ENCODE results near the gene PRKCB.

PRKCB gene

DNA sequence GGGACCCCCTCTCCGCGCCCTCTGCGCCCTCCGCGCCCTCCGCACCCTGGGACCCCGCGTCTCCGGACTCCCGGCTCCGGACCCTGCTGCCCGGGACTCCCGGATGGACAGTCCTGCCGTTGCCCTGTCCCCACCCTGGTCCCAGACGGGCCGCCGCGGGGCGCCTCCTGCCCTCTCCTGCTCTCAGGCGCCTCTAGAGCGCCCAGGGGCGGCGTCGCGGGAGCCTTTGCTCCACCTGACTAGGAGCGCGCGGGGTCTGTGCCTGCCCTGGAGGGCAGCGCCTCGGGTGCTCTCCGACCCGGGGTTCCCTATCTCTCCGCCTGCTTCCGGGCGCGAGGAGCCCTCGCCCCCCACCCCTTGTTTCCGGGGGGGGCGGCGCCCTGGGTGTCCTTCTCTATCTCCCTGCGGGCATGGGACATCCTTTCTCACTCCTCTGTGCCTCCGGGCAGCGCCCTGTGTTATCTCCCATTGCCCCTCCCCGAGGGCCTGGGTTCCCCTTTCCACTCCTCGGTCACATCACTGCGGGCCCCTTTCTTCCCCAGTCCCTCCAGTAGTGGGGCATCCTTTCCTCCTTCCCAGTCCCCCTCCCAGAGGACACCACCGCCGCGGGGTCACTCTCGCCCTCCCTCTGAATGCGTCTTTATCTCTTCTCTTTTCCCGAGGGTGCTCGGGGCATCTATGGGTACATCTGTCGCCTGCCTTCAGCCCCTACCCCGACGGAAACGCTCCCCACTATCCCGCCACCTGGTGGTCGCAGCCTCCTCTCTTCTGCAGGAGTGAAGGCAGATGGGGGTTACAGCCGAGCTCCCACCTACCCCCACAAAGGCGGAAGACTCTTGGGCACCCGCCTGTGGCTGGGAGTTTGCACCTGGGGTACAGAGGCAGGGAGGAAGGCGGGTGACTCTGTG is 875 bp downstream of the PRKCB start:
- DNase-seq = no peak

DNA sequence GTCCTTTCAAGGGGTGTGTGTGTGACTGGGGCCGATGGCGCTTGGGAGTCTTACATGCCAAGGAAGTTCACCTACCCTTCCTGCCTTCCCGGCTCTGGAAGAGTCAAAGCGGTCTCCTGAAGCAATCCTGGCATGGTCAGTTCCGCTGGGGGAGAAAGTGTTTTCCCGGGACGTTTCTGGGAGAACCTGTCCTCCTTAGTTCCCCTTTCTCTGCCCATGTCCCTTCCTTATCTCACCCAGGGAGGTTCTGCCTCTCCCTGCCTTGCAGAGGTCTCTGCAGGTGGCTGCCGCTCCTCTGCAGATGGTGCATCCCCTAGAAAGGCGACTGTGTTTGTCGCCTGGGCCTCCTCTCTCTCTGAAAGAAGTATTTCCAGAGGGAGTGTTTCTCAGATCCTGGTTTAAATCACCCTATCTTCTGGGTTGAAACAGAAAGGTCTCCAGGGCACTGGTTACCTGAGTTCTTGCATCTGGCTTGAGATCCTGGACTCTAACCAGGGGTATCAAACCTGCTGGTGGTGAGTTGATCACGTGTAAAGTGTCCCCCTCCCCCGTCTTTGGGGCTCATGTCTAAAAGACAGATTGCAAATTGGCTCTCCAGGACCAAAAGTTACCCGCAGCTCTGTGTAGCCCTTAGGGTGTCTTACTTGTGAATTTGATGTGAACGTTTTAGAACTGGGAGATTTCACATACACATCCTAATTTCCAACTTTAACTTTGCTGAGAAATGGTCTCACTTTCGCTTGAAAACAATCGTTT is 1.9 kb downstream of the PRKCB start:
- DNase-seq = no peak

DNA sequence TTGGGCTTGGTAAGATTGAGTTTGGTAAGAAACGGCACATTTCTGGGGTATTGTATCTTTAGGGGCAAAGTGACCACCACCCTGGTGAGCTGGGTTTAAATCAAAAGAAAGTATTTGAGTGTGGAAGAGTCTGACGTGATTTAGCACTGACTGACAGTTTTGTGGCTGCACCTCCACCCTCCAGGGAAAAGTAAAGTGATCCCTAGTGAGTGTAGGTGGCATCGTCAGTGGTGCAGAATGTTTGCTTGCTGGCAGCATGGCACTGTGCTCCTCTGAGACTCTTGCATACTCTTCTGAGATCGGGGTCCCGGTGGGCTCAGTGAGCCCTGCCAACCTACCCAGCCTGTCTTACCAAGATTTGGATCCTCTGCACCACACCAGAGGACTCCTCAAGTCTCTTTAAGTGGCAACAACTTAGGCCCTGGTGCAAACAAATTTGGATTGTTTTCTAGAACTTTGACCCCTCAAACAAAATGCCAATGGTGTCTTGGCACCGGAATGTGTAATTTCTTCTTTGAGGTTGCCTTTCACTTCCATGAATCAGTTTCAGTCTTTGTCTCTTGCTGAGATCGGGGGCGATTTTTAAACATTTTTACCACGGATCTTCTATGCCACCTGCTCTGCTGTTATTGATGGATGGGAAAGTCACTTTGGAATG is 2.8 kb downstream of the PRKCB start:
- no peak for DNase-seq

DNA sequence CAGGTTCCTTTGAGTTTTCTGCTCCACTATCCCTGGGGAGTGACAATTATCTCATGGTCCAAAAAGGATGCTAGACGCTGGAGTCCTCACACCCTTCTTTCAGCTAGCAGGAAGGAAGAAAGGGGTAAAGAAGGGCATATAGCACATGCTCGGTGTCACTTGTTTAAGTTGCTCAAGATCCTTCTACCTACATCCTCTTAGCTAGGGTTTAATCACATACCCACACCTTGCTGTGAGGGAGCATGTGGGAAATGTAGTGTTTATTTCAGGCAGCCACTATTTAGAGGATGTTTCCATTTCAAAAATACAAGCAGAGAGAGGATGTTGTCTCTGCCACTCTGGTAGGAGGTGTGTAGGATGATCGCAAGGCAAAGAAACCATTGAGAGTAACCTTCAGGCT is 4.5 kb downstream of the PRKCB start:
- no peak for DNase-seq

DNA sequence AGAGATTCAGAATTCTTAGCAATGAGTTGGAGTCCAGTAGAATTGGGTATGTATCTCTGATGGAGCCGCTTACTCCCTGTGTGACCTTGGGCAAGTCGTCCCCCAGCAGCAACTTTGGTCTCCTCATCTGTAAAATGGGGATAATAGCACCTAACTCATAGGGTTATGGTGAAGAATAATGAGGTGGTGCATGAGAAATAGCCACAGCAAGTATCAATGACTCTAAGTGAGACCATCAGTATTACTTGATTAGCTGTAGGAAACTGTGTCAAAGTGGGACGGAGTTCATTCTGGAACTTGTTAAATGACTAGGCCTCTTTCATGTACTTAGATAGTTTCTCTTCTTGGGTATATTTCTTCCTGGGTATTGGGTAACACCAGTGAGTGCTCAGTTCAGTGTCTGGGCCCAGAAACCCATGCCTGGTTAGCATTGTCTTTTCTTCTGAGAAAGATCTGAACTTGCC is 6.4 kb downstream of the PRKCB start:
- DNase-seq = no peak

DNA sequence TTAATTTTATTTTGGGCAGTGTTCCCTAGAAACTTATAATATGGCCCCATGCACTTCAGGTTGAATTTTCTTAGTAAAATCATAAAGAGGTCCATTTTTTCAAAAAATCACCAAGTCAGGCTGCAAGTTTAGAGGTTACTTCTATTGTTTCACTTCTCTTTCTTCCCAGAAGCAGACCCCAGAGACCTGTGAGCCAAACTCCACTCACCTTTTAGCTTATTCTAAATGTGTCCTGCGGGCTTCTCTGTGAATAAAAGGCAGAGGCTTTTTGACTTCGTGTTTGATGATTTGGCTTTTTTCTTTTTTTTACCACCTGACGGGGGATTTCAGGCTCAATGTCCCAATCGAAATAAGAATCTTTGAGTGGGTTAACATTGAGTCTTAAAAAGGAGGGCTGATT is 7.4 kb downstream of the PRKCB start:
- no peak for DNase-seq

DNA sequence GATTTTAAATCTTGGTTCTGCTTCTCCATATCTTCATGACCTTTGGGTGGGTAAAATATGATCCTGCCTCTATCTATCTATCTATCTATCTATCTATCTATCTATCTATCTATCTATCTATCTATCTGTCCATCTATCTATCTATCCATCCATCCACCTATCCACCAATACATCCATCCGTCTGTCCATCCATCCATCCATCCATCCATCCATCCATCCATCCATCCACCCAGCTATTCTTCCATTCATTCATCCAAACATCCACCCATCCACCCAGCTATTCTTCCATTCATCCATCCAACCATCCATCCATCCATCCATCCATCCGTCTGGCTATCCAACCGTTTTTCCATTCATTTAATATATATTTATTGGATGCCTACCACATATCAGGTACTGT is 11.5 kb downstream of the PRKCB start:
- DNase-seq = no peak

DNA sequence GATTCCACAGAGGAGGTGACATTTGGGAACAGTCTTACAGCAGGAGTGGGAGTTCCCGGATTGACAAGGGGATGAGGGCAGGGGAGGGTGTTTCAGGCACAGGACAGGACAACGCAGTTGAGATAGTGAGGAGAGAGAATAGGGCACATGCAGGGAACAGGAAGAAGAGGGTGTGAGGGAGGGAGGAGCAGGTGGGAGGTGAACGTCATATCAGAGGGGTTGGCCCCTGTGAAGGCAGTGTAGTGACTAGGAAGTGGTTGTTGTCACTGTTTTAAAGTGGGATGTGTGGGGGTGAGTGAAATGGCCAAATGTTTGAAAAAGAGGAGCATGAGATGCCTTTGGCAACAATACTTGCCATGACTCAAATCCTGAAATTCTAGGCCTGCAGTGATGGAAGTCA is 12.2 kb downstream of the PRKCB start:
- DNase-seq = no peak

DNA sequence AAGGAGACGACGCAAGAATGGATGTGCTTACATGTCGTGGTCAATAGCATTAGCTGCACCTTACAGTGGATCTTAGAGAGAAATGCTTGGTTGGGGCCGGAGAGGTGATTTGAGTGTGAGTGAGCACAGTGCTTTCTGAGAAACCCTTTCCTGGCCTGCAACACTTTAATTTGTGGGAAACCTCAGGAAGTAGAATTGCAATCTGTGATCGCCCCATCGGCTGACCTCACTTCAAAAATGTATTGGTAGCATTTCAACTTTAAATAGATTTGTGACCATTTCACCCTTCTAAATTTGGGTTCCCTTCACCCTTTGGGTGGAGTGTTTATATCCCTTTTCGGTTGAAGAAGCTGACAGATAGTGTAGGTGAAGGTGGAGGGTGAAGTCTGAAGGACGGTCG is 13.2 kb downstream of the PRKCB start:
- no peak for DNase-seq

DNA sequence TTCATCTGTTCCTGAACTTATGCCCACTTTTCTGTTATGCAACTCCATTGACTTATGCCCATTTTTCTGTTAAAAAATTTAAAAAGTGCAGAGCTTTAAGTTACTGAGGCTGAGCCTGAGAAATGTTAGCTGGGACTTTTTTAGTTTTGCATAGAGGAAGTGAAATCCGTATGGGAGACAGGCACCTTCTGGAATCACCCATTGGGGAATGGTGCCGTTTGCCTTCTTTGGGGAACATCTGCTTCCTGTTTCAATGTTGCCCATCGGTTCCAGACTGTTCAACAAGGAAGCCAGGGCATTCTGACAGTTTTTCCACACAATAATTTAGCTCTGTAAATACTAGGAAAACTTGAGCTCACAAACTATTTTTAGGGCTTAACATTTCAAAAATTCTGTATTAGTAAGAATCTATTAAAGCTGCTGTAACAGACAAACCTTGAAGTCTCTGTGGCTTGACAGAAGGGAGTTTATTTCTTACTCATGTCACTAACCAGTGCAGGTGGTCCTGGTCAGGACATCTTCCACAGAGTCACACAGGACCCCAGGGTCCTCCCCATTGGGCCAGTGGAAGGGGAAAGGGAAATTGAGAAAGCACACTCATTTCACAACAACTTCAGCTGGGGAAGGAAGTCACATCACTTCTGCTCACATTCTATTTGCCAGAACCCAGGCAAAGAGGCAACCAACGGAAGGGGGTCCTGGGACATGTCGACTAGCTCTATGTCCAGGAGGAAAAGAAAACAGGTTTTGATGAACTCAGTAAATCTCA is 17.2 kb downstream of the PRKCB start:
- no peak for DNase-seq

DNA sequence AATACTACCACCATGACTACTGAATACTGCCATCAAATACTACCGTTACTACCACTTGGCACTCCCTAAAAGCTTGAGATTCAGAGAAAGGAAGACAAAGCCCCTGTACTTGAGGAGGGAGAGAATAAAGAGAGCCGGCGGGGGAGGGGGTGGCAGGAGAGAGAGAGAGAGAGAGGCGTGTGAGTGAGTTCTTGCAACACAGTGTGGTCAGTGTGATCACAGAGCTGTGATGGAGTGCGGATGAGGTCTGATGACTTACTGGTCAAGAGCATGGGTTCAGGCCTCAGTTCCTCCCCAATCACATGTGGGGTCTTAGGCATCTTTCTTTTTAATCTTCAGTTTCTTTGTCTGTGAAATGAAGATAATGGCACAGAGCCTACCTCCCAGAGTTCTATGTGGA is 19.2 kb downstream of the PRKCB start:
- no peak for DNase-seq

DNA sequence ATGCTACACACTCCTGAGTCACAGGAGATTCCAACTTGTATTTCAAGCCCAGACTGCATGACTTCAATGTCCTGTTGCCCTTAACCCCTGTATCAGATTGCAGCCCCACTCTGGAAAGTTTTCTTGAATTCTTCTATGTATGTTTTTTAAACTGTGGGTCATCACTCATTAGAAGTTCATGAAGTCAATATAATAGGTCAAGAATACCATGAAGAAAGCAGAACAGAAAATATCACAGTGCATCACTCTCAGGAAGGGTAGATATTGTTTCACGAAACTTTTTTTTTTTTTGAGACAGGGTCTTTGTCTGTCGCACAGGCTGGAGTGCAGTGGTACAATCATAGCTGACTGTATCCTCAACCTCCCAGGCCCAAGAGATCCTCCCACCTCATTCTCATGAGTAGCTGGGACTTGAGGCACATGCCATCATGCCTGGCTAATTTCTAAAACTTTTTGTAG is 20.5 kb downstream of the PRKCB start:
- no peak for DNase-seq

DNA sequence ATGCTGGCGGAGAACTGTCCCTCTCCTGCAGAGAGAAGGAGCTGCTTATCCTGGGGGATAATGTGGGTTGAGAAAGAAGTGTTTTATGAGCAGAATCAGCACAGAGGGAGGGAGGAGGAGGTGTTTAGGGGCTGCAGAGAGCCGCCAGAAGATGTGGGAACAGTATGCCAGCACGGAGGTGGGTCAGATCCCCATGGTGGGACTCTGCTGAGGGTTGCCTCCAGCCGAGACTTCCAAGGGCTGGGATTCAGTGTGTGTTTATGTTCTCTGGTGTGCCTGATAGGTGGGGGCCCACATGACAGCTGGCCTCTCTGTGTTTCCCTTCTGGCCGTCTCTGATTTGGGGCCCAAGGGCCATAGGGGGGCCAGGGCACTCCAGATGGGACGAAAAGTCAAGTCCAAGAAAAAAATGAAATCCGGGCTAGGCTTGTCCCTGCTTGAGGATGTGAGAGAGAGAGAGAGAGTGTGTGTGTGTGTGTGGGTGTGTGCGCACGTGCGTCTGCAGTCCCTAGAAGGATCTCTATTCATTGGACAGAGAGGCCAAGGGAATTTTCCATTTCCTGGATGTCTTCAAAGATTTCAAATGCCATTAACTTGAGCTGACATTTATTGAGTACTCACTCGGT is 21.6 kb downstream of the PRKCB start:
- DNase-seq = no peak

DNA sequence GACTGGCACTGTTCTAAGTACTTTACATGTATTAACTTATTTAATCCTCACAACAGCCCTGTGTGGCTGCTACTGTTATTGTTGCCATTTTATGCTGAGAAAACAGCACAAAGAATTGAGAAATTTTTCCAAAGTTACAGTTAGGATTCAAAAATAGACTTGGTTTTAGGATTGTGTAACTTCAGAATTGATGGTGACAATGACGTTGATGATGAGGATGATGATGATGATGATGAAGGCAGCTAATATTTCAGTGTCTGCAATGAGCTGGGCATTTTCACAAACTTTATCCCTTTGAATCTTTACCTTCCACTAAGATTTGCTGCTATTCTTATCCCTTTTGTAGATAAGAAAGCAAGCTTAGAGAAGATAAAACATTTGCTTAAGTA is 22.1 kb downstream of the PRKCB start:
- DNase-seq = no peak

DNA sequence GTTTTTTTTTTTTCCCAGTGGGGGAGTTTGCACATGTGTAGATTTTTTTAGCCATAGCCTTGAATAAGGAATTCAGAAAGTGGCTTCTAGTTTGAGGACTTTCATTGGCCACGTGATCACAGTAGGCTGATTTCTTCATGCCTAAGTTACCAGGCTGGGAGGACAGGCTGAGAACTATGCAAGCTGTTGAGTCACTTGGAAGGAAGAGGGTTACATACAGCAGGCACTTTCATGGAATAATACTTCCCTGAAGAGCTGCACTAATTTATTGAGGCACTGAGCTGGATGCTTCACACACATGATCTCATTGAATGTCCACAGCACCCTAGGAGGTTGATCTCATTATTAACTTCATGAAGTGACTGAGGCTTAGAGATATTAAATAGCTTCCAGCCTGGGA is 22.8 kb downstream of the PRKCB start:
- no peak for DNase-seq

DNA sequence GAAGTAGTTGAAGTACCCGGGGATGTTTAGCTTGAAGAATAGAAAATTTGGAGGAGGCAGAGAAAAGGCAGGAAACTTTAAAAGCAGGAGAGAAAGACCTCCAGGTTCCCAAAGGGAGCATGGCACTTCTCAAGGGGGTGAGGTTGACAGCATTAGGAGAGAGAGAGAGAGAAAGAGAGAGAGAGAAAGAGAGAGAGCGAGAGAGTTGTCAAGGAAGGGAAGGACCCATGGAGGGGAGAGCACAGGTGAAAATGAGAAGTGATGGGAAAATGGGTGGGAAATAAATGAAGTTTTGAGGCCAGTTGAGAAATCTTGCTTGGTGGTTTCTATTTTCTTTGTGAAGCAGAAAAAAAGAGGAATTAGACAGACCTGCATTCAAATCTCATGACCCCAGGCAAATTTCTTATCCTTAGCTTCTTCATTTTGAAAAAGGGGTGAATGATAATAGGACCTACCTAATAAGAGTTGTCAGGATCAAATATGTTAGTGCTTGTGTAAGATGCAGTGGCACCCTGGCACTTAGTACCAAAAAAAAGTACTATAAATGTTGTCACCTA is 24.0 kb downstream of the PRKCB start:
- no peak for DNase-seq

DNA sequence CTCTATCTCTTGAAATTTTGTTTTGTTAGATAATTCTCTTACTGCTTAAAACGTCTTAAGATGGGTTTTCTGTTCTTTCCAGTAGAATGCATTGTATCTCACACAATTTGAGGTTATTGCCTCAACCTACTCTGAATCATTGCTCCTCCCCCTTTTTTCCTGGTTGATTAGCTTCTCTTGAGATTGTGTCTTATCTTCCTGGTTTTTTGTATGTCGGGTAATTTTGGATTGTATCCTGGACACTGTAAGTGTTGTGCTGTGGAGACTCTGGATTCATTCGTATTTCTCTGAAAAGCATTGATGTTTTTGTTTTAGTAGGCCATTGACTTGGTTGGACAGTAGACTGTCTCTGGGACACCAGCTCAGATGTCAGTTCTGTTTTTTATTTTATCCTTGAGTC is 26.1 kb downstream of the PRKCB start:
- no peak for DNase-seq

DNA sequence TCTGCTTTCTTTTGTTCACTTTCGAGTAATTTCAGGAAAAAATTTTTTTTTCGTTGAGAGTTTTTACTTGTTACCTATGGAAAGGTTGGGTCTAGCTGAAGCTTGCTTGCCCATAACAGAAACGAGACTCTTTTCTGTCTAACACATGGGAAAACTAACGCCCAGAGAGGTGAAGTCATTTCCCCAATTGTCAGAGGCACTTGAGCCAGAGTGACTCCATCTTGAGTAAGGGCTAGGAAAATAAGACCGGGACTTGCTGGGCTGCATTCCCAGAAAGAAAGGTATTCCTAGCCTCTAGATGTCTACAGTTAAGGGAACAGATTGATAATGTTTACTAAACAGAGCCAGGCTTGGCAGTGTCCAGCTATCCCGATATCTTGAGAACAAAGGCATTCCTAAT is 26.8 kb downstream of the PRKCB start:
- no peak for DNase-seq

DNA sequence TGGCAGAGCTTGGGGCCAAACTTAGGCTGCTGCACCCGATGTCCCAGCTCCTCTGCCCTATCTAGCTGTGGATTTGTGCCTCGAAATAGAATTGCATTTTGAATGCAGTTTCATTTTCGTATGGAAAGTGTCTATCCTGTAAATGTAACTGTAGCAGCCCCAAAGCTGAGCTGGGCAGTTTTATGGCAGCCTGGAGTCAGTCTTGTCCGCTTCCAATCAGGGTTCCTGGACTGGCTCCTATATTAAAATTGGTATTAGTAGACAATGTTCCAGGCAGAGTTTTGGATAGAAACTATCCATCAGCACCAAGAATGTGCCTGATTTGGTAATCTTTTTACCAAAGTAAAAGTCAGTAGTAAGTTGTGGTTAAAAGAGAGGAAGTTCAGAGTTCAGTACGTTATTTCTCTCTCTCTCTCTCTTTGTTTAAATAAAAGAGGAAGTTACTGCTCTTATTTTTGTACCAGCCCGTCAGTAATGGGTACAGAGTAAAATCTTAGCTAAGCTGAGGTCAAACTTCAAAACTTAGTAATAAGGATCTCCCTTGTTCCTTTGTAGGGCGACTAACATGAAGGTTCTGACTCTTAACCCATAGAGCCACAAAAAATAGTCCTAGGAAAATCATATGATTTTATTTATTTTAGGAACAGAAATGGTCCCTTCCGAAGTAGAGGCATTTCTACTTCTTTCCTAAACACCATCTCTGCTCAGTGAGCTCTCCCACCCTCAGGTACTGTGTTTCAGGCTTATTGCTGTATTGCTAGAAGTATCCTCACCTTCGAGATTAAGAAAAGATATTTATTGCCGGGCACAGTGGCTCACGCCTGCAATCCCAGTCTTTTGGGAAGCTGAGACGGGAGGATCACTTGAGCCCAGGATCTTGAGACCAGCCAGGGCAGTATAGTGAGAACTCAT is 28.0 kb downstream of the PRKCB start:
- no peak for DNase-seq

DNA sequence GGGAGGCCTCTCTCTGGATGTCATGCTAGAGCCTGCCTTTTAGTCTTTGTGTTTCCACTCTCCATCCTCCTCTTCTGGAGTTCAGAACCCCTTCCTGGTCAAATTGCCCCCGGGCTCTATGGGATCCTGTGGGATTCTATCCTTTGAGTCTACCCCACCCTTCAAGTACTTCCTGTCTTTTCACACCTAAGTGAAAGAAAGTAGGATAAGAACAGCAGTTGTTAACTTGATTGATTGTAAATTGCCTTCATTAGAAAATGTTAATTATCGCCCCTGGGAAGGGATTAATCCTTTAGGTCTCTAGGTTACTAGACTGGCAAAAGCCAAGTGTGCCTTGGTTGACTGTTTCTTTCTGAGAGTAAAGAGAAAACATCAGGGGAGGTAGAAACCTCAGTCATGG is 30.1 kb downstream of the PRKCB start:
- no peak for DNase-seq

DNA sequence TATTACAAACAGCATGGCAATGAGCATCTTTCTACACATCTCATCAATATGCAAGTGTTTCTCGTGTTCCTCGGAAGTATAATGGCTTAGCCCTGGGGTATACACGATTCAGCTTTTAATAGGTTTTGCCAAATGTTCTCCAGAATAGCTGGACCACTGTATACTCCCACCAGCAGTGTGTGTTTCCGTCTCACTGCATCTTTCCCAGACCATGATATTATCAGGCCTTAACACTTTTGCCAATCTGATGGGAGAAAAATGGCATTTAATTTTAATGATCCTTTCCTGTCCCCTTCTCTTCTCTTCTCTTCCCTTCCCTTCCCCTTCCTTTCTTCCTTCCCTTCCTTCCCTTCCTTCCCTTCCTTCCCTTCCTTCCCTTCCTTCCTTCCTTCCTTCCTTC is 30.8 kb downstream of the PRKCB start:
- DNase-seq = no peak

Data from NCI-H187 treated with DMSO at 0.1 percent for 48 hours (cell line).